MM.1S (cell line): ENCODE measurements around the gene DNAH6.

Experiments used
- CTCF ChIP-seq: fragments of 300-600 bp; sonication (generic); IDR thresholded peaks from 2 replicates; pipeline ENCODE4 v1.5.1; 2016; ENCODE audit warnings: antibody characterized with exemption, low read length, mixed read lengths
- EZH2phosphoT487 ChIP-seq: fragments of 300-600 bp; sonication (generic); IDR thresholded peaks from 2 replicates; pipeline ENCODE4 v1.6.1; 2018; ENCODE audit warnings: antibody characterized with exemption, low read length

GRCh38 chr2:84700006-84700405 lies 183.7 kb downstream of the DNAH6 start:
- TF ChIP-seq CTCF (no peak), EZH2phosphoT487 (no peak)
